T-helper 1 cell (primary cell): ENCODE results near the gene EME2.
"Not testable (repeated sequence)": the region's sequence is repeated elsewhere in the genome, so short reads cannot be mapped to it uniquely, and the experiment has no call there.

Experiments
- DNase-seq, 5 donors: peaks; one replicate each; pipeline ENCODE4 v3.0.0-alpha.2; 2012 to 2020
- total RNA-seq, 4 donors: gene quantifications; one replicate each; lab custom pipeline; 2026; lab: John Stamatoyannopoulos, UW

The EME2 gene, protein sequence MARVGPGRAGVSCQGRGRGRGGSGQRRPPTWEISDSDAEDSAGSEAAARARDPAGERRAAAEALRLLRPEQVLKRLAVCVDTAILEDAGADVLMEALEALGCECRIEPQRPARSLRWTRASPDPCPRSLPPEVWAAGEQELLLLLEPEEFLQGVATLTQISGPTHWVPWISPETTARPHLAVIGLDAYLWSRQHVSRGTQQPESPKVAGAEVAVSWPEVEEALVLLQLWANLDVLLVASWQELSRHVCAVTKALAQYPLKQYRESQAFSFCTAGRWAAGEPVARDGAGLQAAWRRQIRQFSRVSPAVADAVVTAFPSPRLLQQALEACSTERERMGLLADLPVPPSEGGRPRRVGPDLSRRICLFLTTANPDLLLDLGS
- 39.9 to 55.7 (median 43.7) reads per million in 4 donors for total RNA-seq

DNA sequence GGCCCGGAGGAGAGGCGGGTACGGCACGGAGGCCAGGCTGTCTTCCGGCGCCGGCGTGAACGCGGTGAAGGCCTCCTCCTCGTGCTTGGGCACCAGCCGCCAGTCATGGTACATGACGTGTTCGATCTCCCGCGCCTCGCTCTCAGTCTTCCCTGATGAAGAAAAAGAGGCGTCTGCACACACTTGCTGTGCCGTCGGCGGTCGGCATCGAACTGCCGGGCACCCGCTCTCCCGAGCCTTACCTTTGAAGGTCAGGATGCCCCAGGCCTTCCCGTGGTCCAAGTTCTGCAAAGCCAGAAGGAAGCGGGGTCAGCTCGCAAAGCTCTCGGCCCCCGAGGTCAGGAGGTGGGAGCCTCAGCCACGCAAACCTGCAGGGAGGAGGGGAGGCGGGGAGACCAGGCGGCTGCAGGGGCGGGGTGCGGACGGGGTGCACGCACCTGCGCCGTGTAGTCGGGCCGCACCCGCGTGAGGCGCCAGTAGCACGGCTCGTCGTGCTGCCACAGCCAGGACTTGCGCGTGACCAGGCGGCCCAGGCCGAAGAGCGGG is at the start of gene EME2:
TSS of gene EME2 (plus strand) at position 449 of the 546 bp plus-strand sequence. CDS start 418 bp downstream, outside the sequence.
- DNase-seq: peak in 3 of 5 donors; percentile 41 to 64 (median 49)

DNA sequence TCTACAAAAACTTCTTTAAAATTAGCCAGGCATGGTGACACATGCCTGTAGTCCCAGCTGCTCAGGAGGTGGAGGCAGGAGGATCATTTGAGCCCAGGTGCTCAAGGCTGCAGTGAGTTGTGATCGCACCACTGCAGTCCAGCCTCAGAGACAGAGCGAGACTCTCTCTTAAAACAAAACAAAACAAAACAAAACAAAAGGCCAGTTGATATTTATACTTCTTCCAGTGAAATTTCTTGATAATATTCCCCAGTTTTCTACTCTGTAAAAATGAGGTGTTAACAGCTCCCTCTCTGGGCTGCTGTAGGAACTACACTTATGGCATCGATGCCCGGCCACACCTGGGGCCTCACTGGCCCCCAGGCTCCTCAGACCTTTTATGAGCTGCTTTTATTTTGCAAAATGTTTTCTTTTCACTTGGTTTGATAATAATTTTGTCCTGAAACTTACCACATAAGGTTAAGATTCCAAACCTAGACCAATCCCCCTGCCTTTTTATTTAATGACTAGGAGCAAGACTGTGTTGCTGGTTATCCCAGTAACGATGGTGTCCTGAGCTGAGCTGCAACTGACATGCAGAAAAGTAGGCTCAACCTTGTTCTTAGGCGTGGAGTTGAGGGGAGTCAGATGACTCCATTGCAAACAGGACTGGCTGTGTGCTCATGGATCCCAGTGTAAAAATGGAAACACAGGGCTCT is 49.0 kb upstream of the EME2 start:
- peak in 3 of 5 donors; percentile 18 to 41 (median 19) for DNase-seq

- no peak for DNase-seq
These were observed 48.1 kb upstream of the EME2 start for GRCh38 chr16:1724491-1724890.

- DNase-seq: no peak
These were observed 45.7 kb upstream of the EME2 start for GRCh38 chr16:1726661-1727502.

DNA sequence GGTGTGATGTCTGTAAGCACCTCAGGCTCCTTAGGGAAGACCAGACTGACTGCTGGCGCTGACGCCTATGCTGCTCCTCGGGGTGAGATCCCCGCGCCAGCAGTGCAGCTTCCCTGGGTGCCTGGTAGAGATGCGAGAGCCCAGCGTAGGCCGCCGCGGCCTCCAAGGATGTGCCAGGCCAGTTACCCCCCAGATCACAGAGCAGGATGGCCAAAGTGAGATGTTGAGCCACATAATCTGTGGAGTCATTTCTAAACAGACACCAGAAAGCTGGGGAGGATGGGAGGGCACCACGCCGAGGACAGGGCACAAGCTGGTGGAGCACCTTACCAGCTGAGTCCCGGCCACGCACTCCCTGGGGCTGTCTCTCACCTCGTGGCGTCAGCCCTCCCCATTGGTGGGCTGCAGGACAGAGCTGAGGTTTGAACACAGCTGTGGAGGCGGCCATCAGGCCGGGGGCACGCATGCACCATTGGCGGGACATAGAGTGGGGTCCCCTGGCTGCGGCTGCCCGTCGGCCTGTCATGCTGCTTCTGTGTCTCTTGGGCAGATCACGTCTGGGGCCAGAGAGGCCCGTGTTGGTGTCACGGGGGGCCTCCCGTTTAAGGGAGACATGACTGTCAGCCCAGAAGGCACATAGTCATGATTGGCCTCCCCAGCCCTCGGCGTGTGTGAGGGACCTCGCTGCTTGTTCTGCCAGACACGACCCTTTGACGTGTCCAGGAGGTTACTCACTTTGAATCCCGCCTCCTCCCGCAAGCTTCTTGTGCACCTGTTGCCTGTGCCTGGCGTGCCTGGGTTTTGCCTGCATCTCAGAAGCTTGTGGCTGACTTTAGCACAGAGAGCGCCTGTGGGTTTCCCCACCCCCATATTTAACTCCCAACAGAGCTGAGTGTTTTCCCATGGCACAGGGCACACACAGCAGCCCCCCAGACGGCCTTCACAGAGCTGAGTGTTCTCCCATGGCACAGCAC is 44.7 kb upstream of the EME2 start:
- no peak for DNase-seq

- no peak for DNase-seq
These were observed 43.6 kb upstream of the EME2 start for GRCh38 chr16:1729026-1729425.

DNA sequence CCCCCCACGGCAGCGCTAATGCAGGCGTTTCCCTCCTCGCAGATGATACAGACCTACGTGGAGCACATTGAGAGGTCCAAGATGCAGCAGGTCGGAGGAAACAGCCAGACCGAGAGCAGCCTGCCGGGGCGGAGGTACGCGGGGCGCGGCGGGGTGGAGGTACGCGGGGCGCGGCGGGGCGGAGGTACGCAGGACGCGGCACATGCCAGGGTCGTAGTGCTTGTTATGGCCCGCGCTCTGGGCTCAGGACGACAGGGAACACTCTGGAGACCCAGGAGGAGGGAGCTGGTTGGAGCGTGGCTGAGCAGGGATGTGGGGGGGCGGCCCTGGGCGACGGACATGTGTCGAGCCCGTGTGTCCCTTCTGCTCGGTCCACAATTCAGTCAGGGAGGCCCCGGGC is 43.2 kb upstream of the EME2 start:
- DNase-seq: no peak

- DNase-seq: no peak
These were observed 41.5 kb upstream of the EME2 start for GRCh38 chr16:1731073-1731472.

DNA sequence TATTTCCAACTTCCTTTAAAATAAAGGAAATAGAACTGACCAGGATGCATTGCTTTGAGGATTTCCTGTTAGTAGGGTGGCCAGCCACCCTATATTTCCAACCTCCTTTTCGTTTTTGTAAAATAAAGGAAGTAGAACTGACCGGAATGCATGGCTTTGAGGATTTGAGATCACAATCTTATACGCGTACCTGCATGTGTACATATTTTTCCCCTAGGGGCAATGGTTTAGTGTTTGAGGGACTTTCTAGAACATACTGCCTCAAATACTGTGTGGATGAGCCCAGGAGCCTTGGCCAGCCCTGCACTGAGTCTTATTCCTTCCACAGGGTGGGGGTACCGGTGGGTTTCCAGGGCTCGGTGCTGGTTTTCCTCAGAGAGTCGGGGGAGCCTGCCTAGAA is 41.0 kb upstream of the EME2 start:
- no peak for DNase-seq

DNA sequence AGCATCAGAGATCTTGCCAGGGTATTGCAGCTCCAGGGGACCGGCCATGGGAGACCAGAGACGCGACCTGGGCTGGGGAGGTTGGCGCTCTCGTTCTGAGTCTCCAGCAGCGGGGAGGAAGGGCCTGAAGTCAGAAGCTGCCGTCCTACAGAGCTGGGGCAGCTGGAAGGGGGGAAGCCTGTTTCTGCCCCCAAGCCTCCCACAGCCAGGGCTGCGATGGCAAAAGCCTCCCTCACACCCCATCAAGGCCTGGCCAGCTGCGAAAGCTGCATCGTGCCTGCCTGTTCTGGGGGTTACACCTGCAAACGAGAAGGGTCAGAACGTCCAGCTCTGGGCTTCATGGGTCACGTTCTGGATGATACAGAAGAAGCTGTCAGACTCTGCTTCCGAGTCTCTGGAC is 40.5 kb upstream of the EME2 start:
- DNase-seq: no peak

- not testable (repeated sequence) for DNase-seq
These were observed 40.0 kb upstream of the EME2 start for GRCh38 chr16:1732551-1732987.

- DNase-seq: no peak
These were observed 38.5 kb upstream of the EME2 start for GRCh38 chr16:1734123-1734522.

DNA sequence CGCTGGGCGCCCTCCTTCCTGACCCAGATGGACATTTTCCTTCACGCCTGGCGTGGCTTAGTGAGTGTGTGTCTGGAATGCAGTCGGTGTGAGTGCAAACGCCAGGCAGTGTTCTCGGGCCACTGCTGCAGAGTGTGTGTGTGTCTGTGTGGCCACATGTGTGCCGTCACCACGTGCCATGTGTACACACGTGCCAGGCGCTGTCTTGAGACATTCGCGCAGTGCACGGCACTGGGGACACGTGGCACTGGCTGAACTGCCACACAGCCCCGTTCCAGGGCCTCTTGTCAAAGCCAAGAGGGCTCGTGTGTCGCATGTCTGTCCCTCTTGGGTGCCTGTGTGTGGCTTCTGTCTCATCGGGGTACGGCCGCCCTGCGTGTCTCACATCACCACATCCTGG is 37.8 kb upstream of the EME2 start:
- DNase-seq: no peak

DNA sequence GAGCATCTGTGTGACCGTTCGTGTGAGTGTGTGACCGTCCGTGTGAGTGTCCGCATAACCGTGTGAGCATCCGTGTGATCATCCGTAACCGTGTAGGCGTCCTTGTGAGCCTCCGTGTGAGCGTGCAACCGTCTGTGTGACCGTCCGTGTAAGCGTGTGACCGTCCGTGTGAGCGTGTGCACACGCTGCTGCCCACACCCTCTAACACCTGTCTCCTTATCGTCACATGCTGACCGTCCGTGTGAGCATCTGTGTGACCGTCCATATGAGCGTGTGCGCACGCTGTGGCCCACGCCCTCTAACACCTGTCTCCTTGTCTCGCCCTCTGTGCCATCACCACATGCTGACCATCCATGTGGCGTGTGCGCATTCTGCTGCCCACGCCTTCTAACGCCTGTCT is 32.4 kb upstream of the EME2 start:
- DNase-seq: no peak

GRCh38 chr16:1740781-1741490 is 31.7 kb upstream of the EME2 start:
- no peak for DNase-seq

DNA sequence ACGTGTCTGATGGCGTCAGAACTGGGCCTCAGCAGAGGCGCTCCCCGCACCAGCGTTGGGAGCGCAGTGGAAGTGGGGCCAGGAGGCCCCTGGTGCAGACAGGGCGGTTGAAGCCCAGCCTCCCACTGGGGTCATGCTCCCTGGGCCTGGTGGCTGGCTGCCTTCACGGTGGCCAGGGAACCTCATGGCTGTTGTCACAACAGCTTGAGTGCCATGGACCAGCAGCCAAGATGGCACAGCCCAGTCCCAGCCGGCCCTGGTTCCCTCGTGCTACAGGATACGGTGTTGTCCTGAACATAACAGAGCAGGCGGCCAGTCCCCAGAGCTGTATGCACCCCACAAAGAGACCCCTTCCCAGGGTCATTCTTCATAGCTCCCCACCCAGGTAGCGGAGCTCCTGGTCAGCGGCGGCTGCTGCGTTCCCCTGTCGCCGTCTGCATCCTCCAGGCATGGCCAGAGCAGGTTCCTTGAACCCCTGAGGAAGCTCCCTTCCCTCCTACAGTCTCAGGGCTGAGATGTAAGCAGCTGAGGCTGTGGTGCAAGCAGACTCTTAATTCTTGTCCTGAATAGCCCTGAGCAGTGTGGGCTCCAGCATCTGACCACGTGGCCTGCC is 31.0 kb upstream of the EME2 start:
- no peak for DNase-seq

GRCh38 chr16:1743376-1744337 is 29.0 kb upstream of the EME2 start:
- DNase-seq: no peak

DNA sequence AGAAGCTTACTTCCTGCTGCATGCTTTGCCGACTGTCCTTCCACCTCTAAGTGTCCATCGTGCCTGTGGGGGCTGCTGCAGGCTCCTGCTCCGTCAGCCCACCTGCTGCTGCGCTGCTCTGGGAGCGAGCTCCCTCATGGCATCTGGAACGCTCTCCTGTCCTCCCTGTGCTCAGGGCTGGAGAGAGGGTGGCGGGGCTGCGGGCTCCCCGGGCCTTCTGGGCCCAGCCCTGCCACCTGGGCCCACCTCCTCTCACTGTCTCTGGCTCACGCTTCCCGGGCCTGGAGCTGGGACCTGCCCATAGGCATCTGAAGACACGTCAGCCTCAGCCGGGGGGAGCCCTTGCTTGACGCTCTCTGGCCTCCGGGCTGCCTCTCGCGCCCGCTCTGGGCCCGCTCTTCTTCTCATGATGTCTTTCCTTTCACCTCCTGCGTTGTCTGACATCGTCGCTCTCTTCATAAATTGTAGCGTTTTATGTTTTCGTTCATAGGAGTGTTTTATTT is 28.2 kb upstream of the EME2 start:
- DNase-seq: no peak
